T-helper 1 cell (primary cell): ENCODE measurements around the gene CFAP46.

Experiments
- DNase-seq, 5 donors: peaks; one replicate each; pipeline ENCODE4 v3.0.0-alpha.2; 2012 to 2020

The CFAP46 gene

DNA sequence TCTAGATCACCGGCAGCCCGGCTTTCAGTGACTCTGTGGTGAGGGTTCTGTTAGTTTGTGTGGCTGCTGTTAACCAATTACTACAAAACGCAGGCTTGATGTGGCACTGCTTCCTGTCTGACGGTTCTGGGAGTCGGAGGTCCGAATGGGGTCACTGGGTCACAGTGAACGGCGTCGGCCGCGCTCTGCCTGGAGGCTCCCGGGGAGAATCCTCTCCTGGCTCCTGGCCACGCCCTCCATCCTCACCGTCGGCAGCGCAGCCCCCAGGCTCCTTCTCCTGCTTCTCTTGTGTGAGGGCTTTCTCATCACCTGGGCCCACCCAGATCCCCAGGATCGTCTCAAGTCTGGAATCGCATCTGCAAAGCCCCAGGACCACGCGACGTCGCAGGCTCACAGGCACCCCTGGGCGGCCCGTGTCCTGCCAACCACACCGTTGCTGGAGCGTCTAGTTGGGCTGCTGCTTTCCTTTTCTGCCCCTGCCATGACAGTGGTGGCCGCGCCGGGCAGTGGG lies 124.6 kb downstream of the CFAP46 start:
- no peak for DNase-seq

DNA sequence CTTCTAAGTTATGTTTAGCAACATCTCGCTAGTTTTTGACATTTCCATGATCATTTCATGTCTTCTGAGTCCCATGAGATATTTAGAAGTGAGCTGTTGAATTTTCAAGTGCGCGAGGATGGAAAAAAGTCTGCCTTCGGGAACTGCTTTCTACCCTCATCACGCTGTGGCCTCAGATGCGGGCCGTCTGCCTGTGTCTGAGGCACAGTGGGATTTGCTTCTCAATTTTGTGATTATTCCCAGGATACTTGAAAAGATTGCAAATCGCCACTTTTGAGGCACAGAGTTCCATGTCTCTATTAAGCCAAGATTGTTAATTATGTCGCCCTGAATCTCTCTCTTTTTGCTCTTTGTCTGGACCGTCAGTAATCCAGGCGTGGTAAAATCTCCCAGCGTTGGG lies 125.7 kb downstream of the CFAP46 start:
- DNase-seq: no peak

DNA sequence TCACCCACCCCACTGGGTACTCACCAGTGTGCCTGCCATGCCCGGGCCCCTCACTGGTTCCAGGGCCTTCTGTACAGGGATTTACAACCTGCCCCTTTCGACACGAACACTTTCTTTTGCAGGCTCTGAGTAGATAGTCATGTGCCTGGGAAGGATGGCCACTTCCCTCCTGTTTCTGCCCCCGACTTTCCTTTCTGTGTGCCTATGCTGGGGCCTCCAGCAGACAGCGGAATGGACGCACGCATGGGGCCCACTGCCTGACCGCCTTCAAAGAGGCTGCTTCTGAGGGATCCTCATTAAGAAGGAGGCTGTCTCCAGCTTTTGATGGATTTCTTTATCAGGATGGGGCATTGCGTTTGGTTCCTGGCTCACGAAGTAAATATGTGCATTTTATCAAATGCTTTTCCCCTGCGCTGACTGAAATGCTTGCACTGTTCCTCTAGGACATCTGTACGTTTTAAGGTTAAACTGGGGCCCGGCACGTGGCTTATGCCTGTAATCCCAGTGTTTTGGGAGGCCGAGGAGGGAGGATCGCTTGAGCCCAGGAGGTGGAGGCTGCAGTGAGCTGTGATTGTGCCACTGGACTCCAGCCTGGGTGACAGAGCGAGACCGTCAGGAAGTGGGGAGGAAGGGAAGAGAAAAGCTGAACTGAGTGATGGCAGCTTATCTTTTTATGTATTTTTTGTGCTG lies 127.1 kb downstream of the CFAP46 start:
- no peak for DNase-seq

DNA sequence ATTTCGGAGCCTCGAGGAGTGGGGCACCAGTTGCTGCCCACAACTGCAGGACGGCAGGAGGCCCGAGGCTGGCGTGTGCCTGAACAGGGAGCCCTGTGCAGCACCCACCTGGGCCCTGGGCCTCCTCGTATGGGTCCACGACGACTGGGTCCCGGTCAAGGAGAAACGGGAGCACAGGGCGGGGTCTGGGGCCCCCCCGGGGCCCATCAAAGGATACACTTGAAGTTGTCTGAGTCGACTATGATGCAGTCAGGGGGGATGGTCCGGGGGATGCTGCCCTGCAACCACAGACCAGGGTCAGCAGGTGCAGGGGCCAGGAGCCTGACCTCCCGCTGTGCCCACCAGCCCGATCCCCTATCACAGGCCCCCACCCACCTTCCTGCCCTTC lies 127.9 kb downstream of the CFAP46 start:
- no peak for DNase-seq

DNA sequence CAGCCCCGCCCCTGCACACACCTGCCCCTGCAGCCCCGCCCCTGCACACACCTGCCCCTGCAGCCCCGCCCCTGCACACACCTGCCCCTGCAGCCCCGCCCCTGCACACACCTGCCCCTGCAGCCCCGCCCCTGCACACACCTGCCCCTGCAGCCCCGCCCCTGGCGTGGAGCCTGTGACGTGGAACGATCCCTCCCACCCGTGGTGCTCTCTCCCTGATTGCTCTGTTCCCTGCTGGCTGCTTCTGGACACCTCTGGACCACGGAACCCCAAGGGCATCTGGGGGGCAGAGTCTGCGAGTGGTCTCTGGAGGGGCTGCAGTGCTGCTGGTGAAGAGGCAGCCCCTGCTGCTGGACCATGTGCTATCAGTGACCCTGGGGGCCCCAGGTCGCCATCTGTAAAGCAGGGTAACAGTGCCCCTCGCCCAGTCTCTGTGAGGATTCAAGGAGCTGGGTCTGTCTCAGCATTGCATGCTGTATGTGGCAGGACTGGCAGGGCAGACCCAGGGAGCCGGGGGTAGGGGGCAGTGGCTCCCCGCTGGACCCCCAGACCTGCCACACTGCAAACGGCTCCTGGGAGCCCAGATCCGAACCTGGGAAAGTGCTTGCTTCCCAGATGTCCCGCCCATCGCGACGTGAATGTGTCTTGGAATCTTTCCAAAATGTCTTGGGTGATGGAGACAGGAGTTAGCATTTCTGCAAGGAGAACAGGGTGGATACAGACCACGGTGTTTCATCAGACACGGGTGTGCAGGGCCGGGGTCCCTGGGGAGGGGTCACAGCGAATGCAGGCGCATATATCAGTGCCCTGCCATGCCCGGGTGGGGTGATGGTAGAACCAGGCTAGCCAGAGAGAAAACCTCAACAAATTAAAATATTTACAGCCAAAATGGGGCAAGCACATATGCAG lies 128.6 kb downstream of the CFAP46 start:
- DNase-seq: no peak

DNA sequence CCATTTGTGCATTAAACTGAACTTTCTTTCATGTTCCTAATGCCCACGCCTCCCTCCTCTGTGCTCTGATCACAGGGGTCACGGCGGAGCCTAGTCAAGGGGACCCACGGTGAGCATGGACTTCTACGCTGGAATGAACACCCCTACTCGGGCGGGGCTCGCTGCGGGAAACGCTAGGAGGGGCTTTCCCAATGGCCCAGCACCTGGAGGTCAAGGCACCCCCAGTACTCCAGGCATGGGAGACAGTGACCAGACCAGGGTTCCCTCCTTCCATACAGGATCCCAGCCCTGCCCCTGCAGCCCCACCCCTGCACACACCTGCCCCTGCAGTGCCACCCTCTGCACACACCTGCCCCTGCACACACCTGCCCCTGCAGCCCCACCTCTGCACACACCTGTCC lies 129.4 kb downstream of the CFAP46 start:
- no peak for DNase-seq

DNA sequence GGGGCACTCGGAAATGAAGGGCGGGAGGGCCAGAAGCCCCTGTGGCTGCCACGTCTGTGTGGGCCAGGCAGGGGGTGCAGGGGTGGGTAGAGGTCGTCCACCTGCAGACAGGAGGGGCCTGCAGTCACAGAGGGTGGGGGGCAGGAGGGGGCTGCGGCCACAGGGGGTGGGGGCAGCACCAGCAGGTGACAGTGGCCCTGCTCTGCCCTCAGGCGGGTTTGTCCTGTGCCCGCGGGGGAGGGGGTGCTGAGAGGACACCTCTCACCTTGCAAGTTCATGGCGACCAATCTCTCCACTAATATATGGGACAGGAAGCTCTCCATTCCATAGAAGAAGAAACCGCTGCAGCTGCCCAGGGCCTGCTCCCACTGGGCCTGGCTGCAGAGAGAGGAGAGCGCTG lies 129.8 kb downstream of the CFAP46 start:
- DNase-seq: no peak

DNA sequence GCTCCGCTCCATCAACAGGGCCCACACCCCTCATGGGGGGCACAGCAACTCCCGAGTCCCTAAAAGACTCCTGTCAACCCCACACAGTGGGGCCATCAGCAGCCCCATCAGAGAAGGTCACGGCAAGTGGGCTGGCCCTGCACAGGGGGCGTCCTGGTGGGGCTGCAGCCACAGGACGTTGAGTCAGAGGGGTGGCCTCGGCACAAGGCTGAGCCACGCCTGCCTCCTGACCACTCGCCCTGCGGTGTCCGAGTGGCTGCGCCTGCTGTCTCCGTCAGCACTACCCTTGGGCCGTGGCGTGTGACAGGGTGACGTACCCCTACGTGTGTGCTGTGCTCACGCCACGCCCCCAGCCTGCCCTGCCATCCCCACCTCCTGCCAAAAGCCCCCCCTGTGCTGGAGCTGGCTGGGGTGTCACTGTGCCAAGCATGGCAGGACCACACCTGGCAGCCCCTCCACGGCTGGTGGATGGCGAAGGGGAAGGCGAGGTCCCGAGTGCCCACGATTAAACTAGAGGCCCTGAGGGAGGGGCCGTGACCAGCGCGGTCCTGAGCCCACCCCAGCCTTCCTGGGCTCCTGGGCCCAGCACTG lies 130.4 kb downstream of the CFAP46 start:
- no peak for DNase-seq

DNA sequence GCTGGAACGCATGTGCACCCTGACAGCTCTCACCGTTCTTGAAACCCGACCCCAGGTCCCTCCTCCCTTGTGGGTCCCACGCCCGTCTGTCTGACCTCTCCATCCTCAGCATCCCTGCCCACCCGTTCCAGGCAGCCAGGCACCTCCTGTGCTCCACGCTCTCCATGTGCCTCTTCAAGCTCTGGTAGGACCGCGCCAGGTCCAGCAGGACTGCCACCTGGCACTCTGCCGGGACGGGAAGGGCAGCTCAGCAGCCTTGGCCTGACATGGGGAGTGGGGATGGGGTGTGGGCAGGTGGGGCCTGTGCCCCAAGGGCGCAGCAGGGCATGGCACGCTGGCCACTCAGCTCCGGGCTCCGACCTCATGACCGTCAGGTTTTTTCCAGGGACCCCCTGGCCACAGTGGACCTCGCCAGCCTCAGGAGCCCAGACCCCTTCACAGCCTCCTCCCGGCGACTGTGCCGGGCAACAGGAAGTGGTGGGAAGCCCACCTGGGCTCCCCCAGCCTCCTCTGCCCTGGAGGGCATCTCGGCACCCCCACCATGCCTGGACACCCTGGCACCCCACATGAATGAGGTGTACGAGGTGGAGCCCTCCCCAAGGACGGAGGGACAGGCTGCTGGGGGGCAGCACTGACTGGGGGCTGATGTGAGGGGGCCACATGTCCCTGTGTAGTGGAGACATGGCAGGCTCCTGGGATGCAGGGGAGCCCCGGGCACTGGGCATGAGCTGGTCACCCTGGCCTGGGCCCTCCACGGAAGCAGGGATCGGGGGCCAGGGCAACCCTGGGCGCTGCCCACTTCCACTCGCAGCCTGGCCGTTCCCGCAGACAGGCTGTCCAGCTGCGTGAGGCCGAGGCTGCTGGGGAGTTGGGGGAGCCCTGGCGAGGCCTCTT lies 131.3 kb downstream of the CFAP46 start:
- no peak for DNase-seq

DNA sequence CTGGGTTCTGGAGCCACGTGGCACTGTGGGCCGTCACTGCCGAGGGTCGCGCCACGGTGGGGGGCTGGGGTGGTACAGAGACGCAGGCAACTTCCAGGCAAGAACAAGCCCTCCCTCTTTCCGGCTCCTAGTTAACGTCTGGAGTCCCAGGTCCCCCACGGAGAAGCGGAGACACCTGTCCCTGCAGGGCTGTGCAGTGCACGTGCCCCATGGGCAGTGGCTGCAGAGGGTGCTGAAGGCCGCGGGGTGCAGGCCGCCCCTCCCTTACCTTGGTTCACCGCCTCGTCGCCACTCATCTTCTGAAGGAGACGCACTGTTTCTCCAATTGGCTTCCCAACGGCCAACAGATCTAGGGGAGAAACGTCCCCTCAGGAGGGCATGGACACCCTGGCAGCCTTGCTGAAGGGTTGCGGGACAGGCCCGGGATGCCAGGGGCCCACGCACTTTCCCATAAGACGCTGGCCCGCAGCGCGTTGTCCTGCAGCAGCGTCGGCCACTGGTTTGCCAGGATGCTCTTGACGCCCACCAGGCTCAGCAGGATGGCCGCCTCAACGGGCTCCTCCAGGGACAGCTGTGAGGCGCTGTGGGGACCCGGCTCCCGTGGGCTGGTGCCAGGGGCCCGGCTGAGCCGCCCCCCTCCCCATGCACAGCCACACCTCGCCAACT lies 132.1 kb downstream of the CFAP46 start:
- DNase-seq: no peak

DNA sequence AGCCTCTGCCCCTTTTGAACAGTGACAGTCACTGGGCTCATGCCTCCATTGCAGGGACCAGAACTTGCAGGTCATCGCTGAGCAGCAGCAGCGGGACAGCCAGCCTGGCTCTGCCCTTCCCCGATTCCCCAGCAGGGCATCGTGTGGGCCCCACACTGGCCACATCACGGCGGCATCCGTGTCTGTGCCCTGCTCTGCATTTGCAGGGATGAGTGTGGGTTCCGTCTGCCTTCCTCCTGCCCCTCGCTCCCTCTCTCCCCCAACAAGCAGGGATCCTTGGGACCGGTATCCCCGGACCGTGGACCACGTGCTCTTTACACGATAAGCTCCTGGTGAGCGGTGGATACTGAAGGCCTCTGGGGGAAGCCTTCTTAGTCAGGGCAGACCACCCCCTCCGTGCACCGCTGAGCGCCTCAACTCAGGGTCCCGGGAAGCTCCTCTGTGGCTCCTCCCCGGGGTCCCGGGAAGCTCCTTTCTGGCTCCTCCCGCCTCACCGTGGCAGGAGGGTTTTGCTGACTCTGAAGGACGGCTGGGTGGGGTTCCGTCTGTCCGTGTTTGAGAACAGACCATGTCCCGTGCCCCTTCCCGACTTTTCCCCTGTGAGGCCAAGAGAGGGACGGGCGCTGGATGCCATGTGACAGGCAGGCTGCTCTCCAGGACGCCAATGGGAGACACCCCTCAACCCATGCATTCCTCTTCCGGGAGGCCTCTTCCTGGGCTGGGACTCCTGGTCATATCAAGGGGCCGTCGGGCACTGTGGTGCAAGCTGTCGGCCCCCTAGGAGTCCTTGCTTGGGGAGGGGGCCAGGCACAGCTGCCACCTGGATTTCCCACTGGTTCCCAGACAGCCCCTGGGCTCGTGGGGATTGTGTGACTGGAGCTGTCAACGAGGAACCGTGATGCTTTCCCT lies 132.9 kb downstream of the CFAP46 start:
- DNase-seq: no peak

DNA sequence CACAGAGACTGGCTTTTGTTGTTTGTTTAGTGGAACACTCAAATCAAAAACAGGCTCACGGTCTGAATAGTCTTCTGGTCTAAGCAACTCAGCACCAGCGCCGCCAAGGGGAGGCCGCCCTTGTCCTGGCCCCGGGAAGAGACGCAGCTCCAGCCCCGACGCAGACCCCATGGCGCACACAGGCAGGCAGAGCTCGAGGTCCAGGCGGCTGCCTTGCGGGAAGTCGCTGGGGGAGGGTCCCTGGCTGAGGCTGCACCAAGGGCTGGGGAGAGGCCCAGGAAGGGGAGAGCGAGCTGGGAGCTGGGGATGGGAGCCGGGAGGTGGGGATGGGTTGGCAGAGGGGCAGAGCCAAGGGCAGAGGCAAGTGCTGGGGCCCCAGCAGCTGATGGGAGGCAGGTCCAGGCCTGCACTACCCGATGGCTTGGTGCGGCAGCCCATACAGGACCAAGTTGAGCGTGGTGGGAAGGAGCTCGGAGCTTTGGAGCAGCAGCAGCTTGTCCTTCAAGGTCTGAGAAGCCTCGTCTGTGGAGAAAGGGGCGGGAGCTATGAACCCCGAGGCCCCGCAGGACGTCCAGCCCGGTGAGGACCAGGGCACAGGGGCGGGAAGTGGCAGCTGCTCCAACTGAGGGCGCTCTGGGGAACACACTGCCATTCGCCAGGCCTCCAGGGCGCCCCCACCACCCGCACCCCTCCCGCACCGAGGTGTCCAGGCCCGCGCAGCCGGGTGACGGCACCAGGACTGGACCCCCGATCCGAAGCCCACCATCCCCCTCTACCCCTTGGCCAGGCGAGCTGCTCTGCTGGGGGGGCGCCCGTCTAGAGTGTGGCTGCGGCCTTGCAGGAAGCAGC lies 133.8 kb downstream of the CFAP46 start:
- DNase-seq: peak in 1 of 5 donors; percentile 6

DNA sequence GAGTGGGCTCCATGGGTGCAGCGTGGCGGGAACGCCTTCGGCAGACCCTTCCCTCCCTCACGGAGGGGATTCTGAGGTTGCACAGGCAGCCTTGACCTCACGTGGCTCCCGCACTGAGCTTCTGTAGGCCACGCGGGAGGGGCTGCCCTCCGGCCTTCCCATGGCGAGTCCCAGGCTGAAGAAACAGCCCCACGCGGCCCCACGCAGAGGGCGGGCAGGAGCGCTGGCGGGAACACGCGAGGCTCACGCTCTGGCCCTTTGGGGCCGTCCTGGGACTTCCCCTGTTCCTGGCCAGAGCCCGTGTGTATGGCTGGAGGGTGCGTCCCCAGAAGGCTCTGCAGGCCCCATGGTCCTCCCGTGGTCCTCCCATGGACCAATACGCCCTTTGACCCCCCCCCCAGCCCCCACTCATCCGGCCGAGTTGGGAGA lies 134.7 kb downstream of the CFAP46 start:
- DNase-seq: no peak

DNA sequence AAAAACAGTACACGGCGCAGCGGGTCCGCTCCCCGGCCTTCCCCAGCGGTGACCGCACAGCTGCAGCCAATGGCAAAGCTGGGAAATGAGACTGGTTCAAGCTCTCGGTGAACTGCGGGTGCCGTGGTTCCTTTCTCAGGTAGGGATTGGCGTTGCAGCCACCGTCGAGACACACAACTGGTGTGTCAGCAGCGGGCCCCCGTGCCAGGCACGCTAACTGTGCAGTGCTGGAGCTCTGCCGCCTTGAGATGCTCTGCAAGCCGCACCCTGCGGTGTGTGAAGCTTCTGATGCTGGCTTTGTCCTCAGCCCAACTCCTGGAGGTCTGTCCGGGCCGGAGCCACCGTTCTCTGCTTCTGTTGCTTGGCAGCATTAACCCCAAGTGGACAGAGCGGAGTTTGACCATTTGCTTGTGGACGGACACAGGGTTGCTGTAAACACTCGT lies 135.8 kb downstream of the CFAP46 start:
- no peak for DNase-seq

DNA sequence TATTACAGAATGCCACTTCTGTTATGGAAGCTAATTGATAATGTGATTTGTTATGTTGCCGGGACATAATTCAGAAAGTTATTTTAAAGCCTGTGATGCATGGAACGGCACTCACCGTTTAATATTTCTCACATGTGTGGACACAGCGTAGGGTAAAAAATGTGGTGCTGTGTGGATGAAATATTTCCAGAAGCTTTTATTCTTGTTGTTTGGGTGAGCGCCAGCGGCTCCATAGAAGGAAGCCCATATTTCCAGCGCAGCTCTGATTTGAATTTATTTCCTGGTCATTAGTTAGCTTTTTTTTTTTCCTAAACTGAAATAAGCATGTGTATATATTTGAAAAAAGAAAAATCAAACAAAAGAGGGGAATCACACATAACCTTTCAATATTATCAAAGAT lies 136.3 kb downstream of the CFAP46 start:
- no peak for DNase-seq

DNA sequence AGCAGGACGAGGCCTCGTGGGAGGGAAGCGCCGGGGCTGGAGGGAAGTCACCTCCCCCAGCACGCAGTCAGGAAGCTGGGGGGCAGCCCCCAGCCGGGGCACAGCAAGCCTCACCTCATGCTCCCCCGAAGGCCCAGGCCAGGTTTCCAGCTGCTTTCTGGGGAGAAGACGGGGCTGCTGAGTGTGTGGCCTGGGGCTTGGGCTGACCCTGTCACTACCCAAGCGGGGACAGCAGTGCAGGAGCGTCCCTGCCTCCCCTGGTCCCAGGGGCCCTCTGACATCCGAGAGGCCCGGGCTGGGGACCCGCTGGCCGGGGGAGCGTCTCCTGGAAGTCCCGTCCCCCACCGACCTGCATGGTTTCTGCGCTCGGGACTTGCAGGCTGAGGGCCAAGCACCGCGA lies 136.8 kb downstream of the CFAP46 start:
- DNase-seq: peak in 1 of 5 donors; percentile 4

DNA sequence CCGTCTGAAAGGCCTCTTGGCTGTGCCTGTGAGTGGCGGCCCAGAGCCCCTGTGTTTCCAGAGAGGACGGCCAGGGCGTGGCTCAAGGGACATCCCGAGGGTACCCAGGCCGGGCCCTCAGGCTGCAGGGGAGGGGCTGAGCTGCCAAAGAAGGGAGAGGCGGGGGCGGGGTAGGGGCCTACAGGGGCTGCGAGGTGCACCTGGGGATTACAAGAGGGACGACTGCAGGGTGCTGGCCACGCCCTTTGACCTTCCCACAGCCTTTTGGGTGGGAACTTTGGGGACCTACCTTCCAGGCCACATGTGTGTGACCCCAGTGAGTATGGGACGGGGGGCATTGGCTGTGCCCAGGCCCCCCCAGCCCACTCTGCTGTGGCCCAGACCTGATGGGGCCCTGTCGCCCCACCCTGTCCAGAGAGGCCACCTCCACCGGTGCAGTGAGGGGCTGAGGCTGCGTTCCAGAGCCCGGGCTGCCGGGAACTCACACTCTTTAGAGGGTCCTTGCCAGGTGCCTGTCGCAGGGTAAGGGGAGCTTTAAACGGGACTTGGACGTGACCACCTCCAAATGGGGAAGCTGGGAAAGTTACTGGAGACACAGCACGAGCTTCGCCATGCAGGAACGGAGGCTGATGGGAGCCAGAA lies 137.5 kb downstream of the CFAP46 start:
- DNase-seq: peak in 1 of 5 donors; percentile 7

DNA sequence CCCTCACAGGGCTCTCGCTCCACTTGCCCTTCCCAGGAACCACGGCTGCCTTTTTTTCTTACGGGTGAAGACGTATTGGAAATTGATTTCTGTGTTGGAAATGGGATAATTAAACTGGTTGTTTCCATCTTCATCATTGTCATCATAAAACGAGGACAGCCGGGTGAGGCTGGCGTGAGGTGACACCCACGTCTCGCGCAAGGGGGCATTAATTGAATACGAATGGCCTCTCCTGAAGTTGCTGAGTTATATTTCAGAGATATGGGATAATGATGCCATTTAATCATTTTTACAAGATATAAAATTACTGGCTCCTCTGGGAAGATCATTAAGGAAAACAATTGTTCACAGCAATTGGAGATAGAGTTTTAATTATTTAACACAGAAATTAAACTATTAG lies 138.1 kb downstream of the CFAP46 start:
- no peak for DNase-seq
